HepG2 (cell line): ENCODE measurements around the gene ITCH. TPM values are rescaled to one million over a fixed set of nuclear protein-coding genes. Genes with fewer than 3 reads are reported as not detected.

Source experiments
- ARNT2 ChIP-seq: sonication (generic); formaldehyde crosslinking; IDR thresholded peaks from 2 replicates; pipeline ENCODE4 v1.8.0; 2022; ENCODE audit warnings: mild to moderate bottlenecking, low read depth, missing genetic modification reagents, moderate library complexity
- GABPA ChIP-seq, 2 experiments: IDR thresholded peaks; 2 replicates each; pipeline ENCODE4 v1.6.1; 2011 to 2016; ENCODE audit warnings: low read depth in 2 of 2, low read length in 1 of 2, missing biosample characterization in 1 of 2, missing genetic modification characterization in 1 of 2
- HNRNPK ChIP-seq: fragments of 200-400 bp; formaldehyde crosslinking; IDR thresholded peaks from 2 replicates; pipeline ENCODE4 v1.6.1; 2018; ENCODE audit warnings: low read length, low read depth, moderate library complexity, mild to moderate bottlenecking; ENCODE audit not compliant: poor library complexity, severe bottlenecking
- KDM5B ChIP-seq: sonication (generic); formaldehyde crosslinking; IDR thresholded peaks from 2 replicates; pipeline ENCODE4 v1.4.0; 2020; ENCODE audit warnings: missing genetic modification reagents, mild to moderate bottlenecking, borderline replicate concordance
- KLF9 ChIP-seq: IDR thresholded peaks from 2 replicates; pipeline ENCODE4 v1.6.1; 2016; ENCODE audit warnings: low read depth
- MIER3 ChIP-seq: IDR thresholded peaks from 2 replicates; pipeline ENCODE4 v1.6.1; 2016; ENCODE audit warnings: missing compliant biosample characterization, borderline replicate concordance
- RBAK ChIP-seq: sonication (generic); formaldehyde crosslinking; IDR thresholded peaks from 2 replicates; pipeline ENCODE4 v1.5.1; 2020; ENCODE audit warnings: mild to moderate bottlenecking, missing genetic modification reagents
- SP2 ChIP-seq: sonication (generic); formaldehyde crosslinking; IDR thresholded peaks from 2 replicates; pipeline ENCODE4 v1.5.1; 2020; ENCODE audit warnings: mild to moderate bottlenecking, missing genetic modification reagents
- TGIF2 ChIP-seq: IDR thresholded peaks from 2 replicates; pipeline ENCODE4 v1.6.1; 2016; ENCODE audit warnings: control low read depth, missing compliant biosample characterization
- YEATS2 ChIP-seq: sonication (generic); formaldehyde crosslinking; IDR thresholded peaks from 2 replicates; pipeline ENCODE4 v1.4.0; 2020; ENCODE audit warnings: missing genetic modification reagents, borderline replicate concordance
- ZMYM3 ChIP-seq: sonication (generic); formaldehyde crosslinking; IDR thresholded peaks from 2 replicates; pipeline ENCODE4 v1.5.1; 2020; ENCODE audit warnings: mild to moderate bottlenecking, missing genetic modification reagents
- ZNF546 ChIP-seq: sonication (generic); formaldehyde crosslinking; conservative IDR thresholded peaks from 2 replicates; pipeline ENCODE4 v1.8.1; 2023; ENCODE audit warnings: mild to moderate bottlenecking, missing genetic modification reagents
- ZNF614 ChIP-seq: IDR thresholded peaks from 2 replicates; pipeline ENCODE4 v1.6.1; 2018; ENCODE audit warnings: missing biosample characterization, missing genetic modification reagents, inconsistent platforms, borderline replicate concordance
- ZNF660 ChIP-seq: sonication (generic); formaldehyde crosslinking; IDR thresholded peaks from 2 replicates; pipeline ENCODE4 v1.5.1; 2020; ENCODE audit warnings: mild to moderate bottlenecking, low read depth, missing genetic modification reagents, borderline replicate concordance
- polyA plus RNA-seq, 8 experiments: library from polyadenylated mRNA; depleted of rRNA in 3 of 8; stranded (reverse) in 7 of 8; unstranded in 1 of 8; fragments of >200 nt; fragmentation: Illumina TruSeq in 4 of 8; extraction: Trizol in 4 of 8; gene quantifications; 2 replicates each; pipeline versions ENCODE4 v1.2.1 to v1.2.3, GENCODE V29; 2011 to 2016; ENCODE audit warnings: low read depth in 4 of 8, missing spikeins in 1 of 8, mixed read lengths in 1 of 8; ENCODE audit not compliant: insufficient read depth in 1 of 8
- total RNA-seq, 5 experiments: library from RNA; depleted of rRNA; stranded (reverse); fragments of >200 nt; fragmentation: Illumina TruSeq; extraction: Trizol; gene quantifications; 2 replicates each; pipeline ENCODE4 v1.2.3, GENCODE V29; 2016; ENCODE audit warnings: low read depth in 1 of 5
- TF ChIP-seq, protein P1 (sequence below): IDR thresholded peaks from 2 replicates; pipeline ENCODE4 v1.6.1; 2016; ENCODE audit warnings: missing genetic modification reagents, missing compliant biosample characterization
- TF ChIP-seq, protein P2 (sequence below): sonication (generic); formaldehyde crosslinking; IDR thresholded peaks from 2 replicates; pipeline ENCODE4 v1.5.0; 2020; ENCODE audit warnings: mild to moderate bottlenecking, missing genetic modification reagents, moderate library complexity
- TF ChIP-seq, protein P3 (sequence below): sonication (generic); formaldehyde crosslinking; IDR thresholded peaks from 2 replicates; pipeline ENCODE4 v1.9.0; 2022; ENCODE audit warnings: missing genetic modification reagents, mild to moderate bottlenecking, borderline replicate concordance
- TF ChIP-seq, protein P4 (sequence below): sonication (generic); formaldehyde crosslinking; conservative IDR thresholded peaks from 2 replicates; pipeline ENCODE4 v1.5.0; 2020; ENCODE audit warnings: missing genetic modification reagents
- TF ChIP-seq, protein P5 (sequence below): IDR thresholded peaks from 2 replicates; pipeline ENCODE4 v1.6.1; 2012; ENCODE audit warnings: inconsistent platforms
- TF ChIP-seq, protein P6 (sequence below): sonication (generic); formaldehyde crosslinking; IDR thresholded peaks from 2 replicates; pipeline ENCODE4 v1.9.0; 2021; ENCODE audit warnings: missing genetic modification reagents, mild to moderate bottlenecking, borderline replicate concordance
- TF ChIP-seq, protein P7 (sequence below): sonication (generic); formaldehyde crosslinking; IDR thresholded peaks from 2 replicates; pipeline ENCODE4 v1.8.0; 2022; ENCODE audit warnings: mild to moderate bottlenecking, missing genetic modification reagents, moderate library complexity

Gene ITCH
- total and polyA plus RNA-seq, 2 of the 13 experiments (the other 11 are each of a cell fraction or from before 2014, with no cell fraction given): 20.5 to 112 TPM

DNA sequence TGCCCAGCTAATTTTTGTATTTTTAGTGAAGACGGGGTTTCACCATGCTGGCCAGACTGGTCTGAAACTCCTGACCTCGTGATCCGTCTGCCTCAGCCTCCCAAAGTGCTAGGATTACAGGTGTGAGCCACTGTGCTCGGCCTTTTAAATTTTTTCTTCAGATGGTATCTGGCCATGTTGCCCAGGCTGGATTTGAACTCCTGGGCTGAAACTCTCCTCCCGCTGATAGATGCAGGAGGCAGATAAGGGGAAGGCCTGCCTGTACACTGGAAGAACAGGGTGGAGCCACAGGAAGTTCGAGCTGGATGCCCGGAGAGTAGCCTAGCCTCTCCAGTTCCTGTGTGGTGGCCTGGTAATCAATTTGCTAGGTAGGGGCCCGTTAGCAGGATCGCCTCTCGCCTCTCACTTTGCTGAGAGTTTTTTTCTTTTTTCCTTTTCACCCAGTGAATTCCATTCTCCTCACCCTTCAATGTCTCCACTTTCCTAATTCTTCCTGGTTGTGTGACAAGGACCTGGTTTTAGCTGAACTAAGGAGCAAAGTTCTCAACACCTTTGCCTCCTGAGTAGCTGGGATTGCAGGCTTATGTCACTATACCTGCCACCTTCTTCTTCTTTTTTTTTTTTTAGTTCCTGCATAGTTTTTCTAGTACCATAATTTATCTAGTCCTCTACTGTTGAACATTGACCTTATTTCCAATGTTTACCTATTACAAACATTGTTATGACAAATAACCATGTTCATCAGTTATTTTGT, 19.4 kb upstream of the ITCH start (continued):
- TF ChIP-seq, protein P1, sequence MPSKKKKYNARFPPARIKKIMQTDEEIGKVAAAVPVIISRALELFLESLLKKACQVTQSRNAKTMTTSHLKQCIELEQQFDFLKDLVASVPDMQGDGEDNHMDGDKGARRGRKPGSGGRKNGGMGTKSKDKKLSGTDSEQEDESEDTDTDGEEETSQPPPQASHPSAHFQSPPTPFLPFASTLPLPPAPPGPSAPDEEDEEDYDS: no peak
- TF ChIP-seq, protein P2, sequence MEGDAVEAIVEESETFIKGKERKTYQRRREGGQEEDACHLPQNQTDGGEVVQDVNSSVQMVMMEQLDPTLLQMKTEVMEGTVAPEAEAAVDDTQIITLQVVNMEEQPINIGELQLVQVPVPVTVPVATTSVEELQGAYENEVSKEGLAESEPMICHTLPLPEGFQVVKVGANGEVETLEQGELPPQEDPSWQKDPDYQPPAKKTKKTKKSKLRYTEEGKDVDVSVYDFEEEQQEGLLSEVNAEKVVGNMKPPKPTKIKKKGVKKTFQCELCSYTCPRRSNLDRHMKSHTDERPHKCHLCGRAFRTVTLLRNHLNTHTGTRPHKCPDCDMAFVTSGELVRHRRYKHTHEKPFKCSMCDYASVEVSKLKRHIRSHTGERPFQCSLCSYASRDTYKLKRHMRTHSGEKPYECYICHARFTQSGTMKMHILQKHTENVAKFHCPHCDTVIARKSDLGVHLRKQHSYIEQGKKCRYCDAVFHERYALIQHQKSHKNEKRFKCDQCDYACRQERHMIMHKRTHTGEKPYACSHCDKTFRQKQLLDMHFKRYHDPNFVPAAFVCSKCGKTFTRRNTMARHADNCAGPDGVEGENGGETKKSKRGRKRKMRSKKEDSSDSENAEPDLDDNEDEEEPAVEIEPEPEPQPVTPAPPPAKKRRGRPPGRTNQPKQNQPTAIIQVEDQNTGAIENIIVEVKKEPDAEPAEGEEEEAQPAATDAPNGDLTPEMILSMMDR: no peak
- TF ChIP-seq RBAK (no peak), ARNT2 (CRISPR knock-in tag) (no peak), ZMYM3 (CRISPR knock-in tag) (peak; percentile 90), KLF9 (no peak), SP2 (CRISPR knock-in tag) (no peak), HNRNPK (no peak), MIER3 (no peak), TGIF2 (CRISPR knock-in tag) (no peak), GABPA (IDR thresholded peaks at IDR 0.05; ENCODE audit: low read depth, low read length) (no peak; the same call in 1 of the 2 replicates), GABPA (CRISPR knock-in tag; IDR thresholded peaks at IDR 0.05; ENCODE audit: low read depth) (peak; percentile 50), ZNF614 (CRISPR knock-in tag) (no peak), ZNF546 (CRISPR knock-in tag) (no peak), ZNF660 (CRISPR knock-in tag) (no peak), YEATS2 (no peak), KDM5B (CRISPR knock-in tag) (no peak)
- TF ChIP-seq, protein P3, sequence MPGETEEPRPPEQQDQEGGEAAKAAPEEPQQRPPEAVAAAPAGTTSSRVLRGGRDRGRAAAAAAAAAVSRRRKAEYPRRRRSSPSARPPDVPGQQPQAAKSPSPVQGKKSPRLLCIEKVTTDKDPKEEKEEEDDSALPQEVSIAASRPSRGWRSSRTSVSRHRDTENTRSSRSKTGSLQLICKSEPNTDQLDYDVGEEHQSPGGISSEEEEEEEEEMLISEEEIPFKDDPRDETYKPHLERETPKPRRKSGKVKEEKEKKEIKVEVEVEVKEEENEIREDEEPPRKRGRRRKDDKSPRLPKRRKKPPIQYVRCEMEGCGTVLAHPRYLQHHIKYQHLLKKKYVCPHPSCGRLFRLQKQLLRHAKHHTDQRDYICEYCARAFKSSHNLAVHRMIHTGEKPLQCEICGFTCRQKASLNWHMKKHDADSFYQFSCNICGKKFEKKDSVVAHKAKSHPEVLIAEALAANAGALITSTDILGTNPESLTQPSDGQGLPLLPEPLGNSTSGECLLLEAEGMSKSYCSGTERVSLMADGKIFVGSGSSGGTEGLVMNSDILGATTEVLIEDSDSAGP (CRISPR knock-in tag): no peak
- TF ChIP-seq, protein P4, sequence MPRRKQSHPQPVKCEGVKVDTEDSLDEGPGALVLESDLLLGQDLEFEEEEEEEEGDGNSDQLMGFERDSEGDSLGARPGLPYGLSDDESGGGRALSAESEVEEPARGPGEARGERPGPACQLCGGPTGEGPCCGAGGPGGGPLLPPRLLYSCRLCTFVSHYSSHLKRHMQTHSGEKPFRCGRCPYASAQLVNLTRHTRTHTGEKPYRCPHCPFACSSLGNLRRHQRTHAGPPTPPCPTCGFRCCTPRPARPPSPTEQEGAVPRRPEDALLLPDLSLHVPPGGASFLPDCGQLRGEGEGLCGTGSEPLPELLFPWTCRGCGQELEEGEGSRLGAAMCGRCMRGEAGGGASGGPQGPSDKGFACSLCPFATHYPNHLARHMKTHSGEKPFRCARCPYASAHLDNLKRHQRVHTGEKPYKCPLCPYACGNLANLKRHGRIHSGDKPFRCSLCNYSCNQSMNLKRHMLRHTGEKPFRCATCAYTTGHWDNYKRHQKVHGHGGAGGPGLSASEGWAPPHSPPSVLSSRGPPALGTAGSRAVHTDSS: 0 out of 2 replicates have a peak, but pooled peaks have one; percentile 69
- TF ChIP-seq, protein P5, sequence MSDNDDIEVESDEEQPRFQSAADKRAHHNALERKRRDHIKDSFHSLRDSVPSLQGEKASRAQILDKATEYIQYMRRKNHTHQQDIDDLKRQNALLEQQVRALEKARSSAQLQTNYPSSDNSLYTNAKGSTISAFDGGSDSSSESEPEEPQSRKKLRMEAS: no peak
- TF ChIP-seq, protein P6, sequence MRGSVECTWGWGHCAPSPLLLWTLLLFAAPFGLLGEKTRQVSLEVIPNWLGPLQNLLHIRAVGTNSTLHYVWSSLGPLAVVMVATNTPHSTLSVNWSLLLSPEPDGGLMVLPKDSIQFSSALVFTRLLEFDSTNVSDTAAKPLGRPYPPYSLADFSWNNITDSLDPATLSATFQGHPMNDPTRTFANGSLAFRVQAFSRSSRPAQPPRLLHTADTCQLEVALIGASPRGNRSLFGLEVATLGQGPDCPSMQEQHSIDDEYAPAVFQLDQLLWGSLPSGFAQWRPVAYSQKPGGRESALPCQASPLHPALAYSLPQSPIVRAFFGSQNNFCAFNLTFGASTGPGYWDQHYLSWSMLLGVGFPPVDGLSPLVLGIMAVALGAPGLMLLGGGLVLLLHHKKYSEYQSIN (CRISPR knock-in tag): no peak
- TF ChIP-seq, protein P7, sequence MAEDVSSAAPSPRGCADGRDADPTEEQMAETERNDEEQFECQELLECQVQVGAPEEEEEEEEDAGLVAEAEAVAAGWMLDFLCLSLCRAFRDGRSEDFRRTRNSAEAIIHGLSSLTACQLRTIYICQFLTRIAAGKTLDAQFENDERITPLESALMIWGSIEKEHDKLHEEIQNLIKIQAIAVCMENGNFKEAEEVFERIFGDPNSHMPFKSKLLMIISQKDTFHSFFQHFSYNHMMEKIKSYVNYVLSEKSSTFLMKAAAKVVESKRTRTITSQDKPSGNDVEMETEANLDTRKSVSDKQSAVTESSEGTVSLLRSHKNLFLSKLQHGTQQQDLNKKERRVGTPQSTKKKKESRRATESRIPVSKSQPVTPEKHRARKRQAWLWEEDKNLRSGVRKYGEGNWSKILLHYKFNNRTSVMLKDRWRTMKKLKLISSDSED: no peak
